SU-DHL-6 (cell line): ENCODE measurements around the gene HPSE.

Experiments
- H2AFZ ChIP-seq: fragments of 200-600 bp; sonication (generic); 2 replicates; pipeline ENCODE4 v1.6.1; 2014; ENCODE audit warnings: low read depth, mild to moderate bottlenecking, moderate library complexity, mixed read lengths, antibody characterized with exemption, low read length; ENCODE audit not compliant: severe bottlenecking
- H3F3A ChIP-seq: fragments of 200-600 bp; shearing (Covaris generic); 2 replicates; pipeline ENCODE4 v1.6.0; 2016; ENCODE audit warnings: antibody characterized with exemption, mild to moderate bottlenecking; ENCODE audit not compliant: insufficient read depth
- H3K27ac ChIP-seq: fragments of 200-600 bp; sonication (generic); 2 replicates; pipeline ENCODE4 v1.5.1; 2016; ENCODE audit warnings: low read depth, mild to moderate bottlenecking, low read length, moderate library complexity, mixed read lengths
- H3K27me3 ChIP-seq: fragments of 200-600 bp; sonication (generic), shearing (Covaris generic); 2 replicates; pipeline ENCODE4 v1.6.0; 2014; ENCODE audit warnings: mild to moderate bottlenecking, low read length
- H3K36me3 ChIP-seq: fragments of 200-600 bp; sonication (generic); 2 replicates; pipeline ENCODE4 v1.6.1; 2014; ENCODE audit warnings: mild to moderate bottlenecking, low read length, mixed read lengths
- H3K4me2 ChIP-seq: fragments of 300-600, 200-600 bp; shearing (Covaris generic), sonication (generic); 2 replicates; pipeline ENCODE4 v1.6.0; 2014; ENCODE audit warnings: low read length, low read depth, mild to moderate bottlenecking; ENCODE audit not compliant: poor library complexity, severe bottlenecking
- H3K4me3 ChIP-seq: fragments of 200-600 bp; sonication (generic); 2 replicates; pipeline ENCODE4 v1.5.1; 2014; ENCODE audit warnings: antibody characterized with exemption, low read length, mild to moderate bottlenecking, mixed read lengths; ENCODE audit not compliant: insufficient read depth, poor library complexity, severe bottlenecking
- H3K79me2 ChIP-seq: fragments of 200-600 bp; sonication (generic); 2 replicates; pipeline ENCODE4 v1.6.1; 2014; ENCODE audit warnings: mild to moderate bottlenecking, low read length, moderate library complexity; ENCODE audit not compliant: insufficient read depth
- H3K9ac ChIP-seq: fragments of 200-600 bp; sonication (generic); 2 replicates; pipeline ENCODE4 v1.7.0; 2014; ENCODE audit warnings: mild to moderate bottlenecking, low read length
- H3K9me2 ChIP-seq: fragments of 200-600 bp; sonication (generic); replicated peaks from 2 replicates; pipeline ENCODE4 v1.6.1; 2014; ENCODE audit warnings: low read length; ENCODE audit not compliant: insufficient read depth
- H3K9me3 ChIP-seq: fragments of 200-600 bp; sonication (generic); 2 replicates; pipeline ENCODE4 v1.6.1; 2014; ENCODE audit warnings: low read length, mixed read lengths; ENCODE audit not compliant: insufficient read depth
- H4K20me1 ChIP-seq: fragments of 200-600 bp; sonication (generic); 2 replicates; pipeline ENCODE4 v1.6.1; 2014; ENCODE audit warnings: low read depth, mild to moderate bottlenecking, antibody characterized with exemption, low read length, moderate library complexity, mixed read lengths
- CTCF ChIP-seq: fragments of 200-600 bp; sonication (generic); IDR thresholded peaks from one replicate; pipeline ENCODE4 v1.5.1; 2017; ENCODE audit warnings: antibody characterized with exemption, mild to moderate bottlenecking, low read length, moderate library complexity; ENCODE audit not compliant: insufficient read depth, poor library complexity, severe bottlenecking
- EZH2phosphoT487 ChIP-seq: fragments of 200-600 bp; sonication (generic), shearing (Covaris generic); conservative IDR thresholded peaks from 2 replicates; pipeline ENCODE4 v1.6.1; 2018; ENCODE audit warnings: mild to moderate bottlenecking, antibody characterized with exemption, low read length, moderate library complexity, mixed read lengths

Gene HPSE

GRCh38 chr4:83360018-83360417, 25.4 kb upstream of the HPSE start:
- no peaks in the 10 kb centered on the region for H3K36me3 ChIP-seq
- no peaks in the 10 kb centered on the region for H3K9me3 ChIP-seq
- TF ChIP-seq CTCF (no peak), EZH2phosphoT487 (no peak)
- no peak overlapping the region for H3K27ac ChIP-seq
- no peak overlapping the region for H3K9ac ChIP-seq
- no peaks in the 10 kb centered on the region for H3F3A ChIP-seq
- no peaks in the 10 kb centered on the region for H3K79me2 ChIP-seq
- no peak overlapping the region for H3K4me2 ChIP-seq
- no peaks in the 10 kb centered on the region for H3K9me2 ChIP-seq
- no peak overlapping the region for H2AFZ ChIP-seq
- no peaks in the 10 kb centered on the region for H3K27me3 ChIP-seq
- H4K20me1 ChIP-seq, result no peaks in the 10 kb centered on the region
- no peak overlapping the region for H3K4me3 ChIP-seq

- Histone ChIP-seq H3F3A (no peaks in the 10 kb centered on the region), H3K36me3 (no peaks in the 10 kb centered on the region), H3K4me3 (no peak overlapping the region), H3K4me2 (no peak overlapping the region), H2AFZ (no peak overlapping the region), H3K9me3 (no peaks in the 10 kb centered on the region), H4K20me1 (no peaks in the 10 kb centered on the region), H3K79me2 (no peaks in the 10 kb centered on the region), H3K27me3 (no peaks in the 10 kb centered on the region), H3K9ac (no peak overlapping the region), H3K27ac (no peak overlapping the region), H3K9me2 (no peaks in the 10 kb centered on the region)
- TF ChIP-seq EZH2phosphoT487 (no peak), CTCF (no peak)
Observed at GRCh38 chr4:83358410-83358809, 23.8 kb upstream of the HPSE start.

GRCh38 chr4:83356899-83357661, 22.4 kb upstream of the HPSE start:
- Histone ChIP-seq H3K4me2 (no peak overlapping the region), H4K20me1 (no peaks in the 10 kb centered on the region), H3K27ac (no peak overlapping the region), H2AFZ (no peak overlapping the region), H3K9ac (no peak overlapping the region), H3K9me2 (no peaks in the 10 kb centered on the region), H3K4me3 (no peak overlapping the region), H3K79me2 (no peaks in the 10 kb centered on the region), H3K9me3 (no peaks in the 10 kb centered on the region), H3K36me3 (no peaks in the 10 kb centered on the region), H3F3A (no peaks in the 10 kb centered on the region), H3K27me3 (no peaks in the 10 kb centered on the region)
- TF ChIP-seq CTCF (no peak), EZH2phosphoT487 (no peak)
